HG03469 (cell line): ENCODE measurements around the gene ZIC5.

Experiments used
- ATAC-seq: cut with Tn5 transposase; IDR thresholded peaks from one replicate; pipeline ENCODE4 v1.9.1; 2021; ENCODE audit warnings: mild to moderate bottlenecking, moderate library complexity, moderate number of reproducible peaks; ENCODE audit not compliant: unreplicated experiment

ZIC5 gene

GRCh38 chr13:99941086-99941485 is 30.5 kb downstream of the ZIC5 start:
- no peak for ATAC-seq

DNA sequence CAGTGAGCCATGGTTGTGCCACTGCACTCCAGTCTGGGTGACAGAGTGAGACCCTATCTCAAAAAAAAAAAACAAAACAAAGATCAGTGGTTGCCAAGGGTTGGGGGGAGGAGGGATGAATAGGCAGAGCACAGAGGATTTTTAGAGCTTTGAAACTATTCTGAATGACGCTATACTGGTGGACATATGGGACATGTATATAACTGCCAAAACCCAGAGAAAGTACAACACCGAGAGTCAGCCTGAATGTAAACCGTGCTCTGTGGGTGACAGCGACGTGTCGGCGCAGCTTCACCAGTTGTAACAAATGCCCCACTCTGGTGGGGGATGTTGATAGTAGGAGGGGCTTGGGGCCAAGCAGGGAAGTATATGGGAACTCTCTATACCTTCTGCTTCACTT is 32.9 kb downstream of the ZIC5 start:
- ATAC-seq: no peak

- no peak for ATAC-seq
Observed at GRCh38 chr13:99935772-99936171, 35.8 kb downstream of the ZIC5 start.

DNA sequence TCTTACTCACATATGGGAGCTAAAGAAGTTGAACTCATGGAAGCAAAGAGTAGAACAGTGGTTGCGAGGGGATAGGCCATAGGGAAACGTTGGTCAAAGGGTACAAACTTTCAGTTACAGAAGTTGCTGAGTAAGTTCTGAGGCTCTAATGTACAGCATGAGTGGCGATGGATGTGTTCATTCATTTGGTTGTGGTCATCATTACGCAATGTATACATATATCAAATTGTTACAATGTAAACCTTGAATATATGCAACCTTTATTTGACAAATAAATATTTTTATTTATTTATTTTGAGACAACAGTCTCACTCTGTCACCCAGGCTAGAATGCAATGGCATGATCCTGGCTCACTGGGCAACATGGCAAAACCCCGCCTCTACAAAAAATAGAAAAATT is 38.7 kb downstream of the ZIC5 start:
- ATAC-seq: no peak

DNA sequence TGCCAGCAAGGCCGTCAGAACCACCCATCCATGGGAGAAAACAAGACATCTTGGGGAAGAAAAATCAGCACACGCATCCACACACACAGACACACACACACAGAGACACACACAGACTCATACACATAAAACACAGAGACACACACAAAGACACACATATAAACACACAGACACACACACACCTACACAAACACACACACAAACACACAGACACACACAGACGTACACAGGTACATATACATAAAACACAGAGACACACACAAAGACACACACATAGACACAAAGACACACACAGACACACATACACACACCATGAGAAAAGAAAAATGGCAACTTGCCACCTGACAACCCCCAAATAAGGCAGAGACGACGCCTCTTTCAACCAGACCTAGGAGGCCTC is 40.6 kb downstream of the ZIC5 start:
- ATAC-seq: no peak

DNA sequence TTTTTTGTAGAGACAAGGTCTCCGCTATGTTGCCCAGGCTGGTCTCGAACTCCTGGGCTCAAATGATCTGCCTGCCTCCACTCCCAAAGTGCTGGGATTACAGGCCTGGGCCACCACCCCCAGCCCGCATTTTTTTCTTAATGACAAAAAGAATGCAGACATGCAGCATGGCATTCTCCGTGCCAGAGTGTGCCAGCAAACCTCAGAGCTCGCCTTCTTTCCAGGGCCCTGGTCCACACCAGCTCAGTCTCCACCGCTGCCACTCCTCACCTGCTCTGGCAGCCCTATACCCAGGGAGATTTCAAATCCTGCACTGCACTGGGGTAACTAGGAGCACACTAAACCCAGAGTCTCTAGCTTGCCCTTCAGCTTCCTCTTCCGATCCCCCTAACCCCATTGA is 41.7 kb downstream of the ZIC5 start:
- no peak for ATAC-seq

DNA sequence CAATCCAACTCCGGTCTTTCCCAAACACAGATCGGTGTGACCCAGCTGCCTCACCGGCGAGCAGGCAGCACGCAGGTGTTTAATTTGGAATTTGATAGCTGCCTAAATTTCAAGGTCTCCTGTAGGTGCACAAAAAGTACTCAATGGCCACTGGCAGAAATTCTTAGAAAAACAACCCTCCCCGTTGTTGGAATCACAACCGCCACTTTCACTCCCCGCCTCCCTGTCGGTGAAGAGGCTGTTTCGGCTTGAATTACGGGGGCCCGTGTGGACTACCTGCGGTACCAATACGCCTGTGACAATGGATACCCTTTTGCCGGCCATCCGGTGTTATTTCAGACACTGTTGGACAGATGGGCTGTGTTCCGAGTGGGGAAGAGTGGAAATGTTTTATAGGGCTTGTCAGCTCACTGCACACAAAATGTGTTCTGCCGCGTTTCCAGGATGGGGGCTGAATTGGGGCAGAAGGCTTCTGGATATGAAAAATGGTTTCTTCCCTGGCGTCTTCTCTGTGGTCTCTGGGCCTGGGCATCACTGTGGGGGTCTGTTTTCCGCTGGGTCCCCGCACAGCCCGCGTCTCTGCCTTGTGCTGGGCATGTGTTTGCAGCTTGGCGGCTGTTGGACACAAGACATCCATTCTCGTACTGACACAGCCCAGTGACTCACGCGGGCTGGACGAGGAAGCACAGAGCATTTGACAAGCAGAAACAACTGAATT is 45.4 kb downstream of the ZIC5 start:
- ATAC-seq: no peak

DNA sequence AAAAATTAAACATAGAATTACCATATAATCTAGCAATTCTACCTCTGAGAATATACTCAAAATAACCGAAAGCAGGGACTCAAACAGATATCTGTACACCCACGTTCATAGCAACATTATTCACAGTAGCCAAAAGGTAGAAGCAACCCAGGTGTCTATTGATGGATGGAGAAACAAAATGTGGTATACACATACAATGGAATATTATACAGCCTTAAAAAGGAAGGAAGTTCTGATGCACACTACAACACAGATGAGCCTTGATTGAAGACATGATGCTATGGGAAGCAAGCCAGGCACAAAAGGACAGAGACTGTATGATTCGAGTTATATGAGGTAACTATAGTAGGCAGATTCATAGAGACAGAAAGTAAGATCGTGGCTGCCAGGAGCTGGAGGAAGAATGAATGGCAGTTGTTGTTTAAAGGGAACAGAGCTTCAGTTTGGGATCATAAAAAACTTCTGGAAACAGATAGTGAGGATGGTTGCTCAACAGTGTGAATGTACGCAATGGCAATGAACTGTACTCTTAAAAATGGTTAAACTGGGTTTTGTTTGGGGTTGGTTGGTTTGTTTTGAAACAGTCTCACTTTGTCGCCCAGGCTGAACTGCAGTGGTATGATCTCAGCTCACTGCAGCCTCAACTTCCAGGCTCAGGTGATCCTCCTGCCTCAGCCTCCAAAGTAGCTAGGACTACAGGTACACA is 47.5 kb downstream of the ZIC5 start:
- no peak for ATAC-seq

DNA sequence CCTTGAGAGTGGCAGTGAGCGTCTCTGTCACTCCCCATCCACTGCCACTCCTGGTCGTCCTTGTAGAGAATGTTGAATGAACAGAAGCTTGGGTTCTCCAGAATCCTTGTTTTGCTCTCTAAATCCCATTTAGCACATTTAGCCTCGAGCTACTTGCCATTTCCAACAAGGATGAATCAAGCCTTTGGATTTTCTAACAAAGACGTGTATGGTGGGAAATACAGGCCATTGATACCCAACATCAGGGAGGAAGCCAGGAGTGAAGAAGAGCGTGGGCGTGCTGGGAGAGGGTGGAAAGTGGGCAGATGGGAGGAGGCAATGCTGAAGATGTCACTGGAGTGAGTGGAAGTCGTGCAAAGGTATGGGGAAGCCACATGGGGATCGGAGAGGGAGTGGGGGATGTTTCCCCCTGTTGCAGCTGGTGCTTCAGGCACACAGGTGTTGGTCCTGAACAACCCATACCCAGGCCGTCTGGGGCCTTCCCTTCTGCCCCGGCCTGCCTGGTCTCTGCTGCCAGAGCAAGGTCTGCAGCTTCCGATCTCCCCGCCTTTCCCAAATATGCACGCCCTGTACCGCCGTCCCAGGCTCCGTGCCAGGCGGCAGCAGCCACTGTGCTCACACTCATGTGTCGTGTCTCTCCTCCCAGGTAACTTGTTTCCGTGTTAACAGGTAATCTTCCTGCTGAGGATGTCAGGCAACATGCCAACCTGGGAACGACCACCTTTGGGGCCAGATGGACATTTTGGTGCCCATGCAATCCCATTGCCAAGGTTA is 48.7 kb downstream of the ZIC5 start:
- ATAC-seq: no peak

- no peak for ATAC-seq
Observed at GRCh38 chr13:99919132-99919531, 52.4 kb downstream of the ZIC5 start.

GRCh38 chr13:99916366-99917103 is 55.0 kb downstream of the ZIC5 start:
- peak; percentile 82 for ATAC-seq

- ATAC-seq: no peak
Observed at GRCh38 chr13:99913167-99913566, 58.4 kb downstream of the ZIC5 start.
